ENCODE data around the gene DYNLL1.
"Not testable (repeated sequence)": the region's sequence is repeated elsewhere in the genome, so short reads cannot be mapped to it uniquely, and the experiment has no call there.

Gene DYNLL1

GRCh38 chr12:120515496-120515895 is 19.6 kb downstream of the DYNLL1 start:
- no peak for DNase-seq (ENCODE audit: low spot score)

GRCh38 chr12:120519324-120519723 is 23.4 kb downstream of the DYNLL1 start:
- DNase-seq (ENCODE audit: low spot score) = not testable (repeated sequence)

- no peak for DNase-seq (ENCODE audit: low spot score)
Observed at GRCh38 chr12:120522568-120522967, 26.7 kb downstream of the DYNLL1 start.

GRCh38 chr12:120528861-120529525 is 33.1 kb downstream of the DYNLL1 start, which contains the start of gene COQ5:
COQ5 (minus strand) TSS chr12:120529158; CDS start chr12:120529141, 17 bp downstream.
- peak; percentile 80 for DNase-seq (ENCODE audit: low spot score)

GRCh38 chr12:120529641-120530417 is 33.9 kb downstream of the DYNLL1 start:
- no peak for DNase-seq (ENCODE audit: low spot score)

GRCh38 chr12:120530418-120530761 is 34.5 kb downstream of the DYNLL1 start:
- not testable (repeated sequence) for DNase-seq (ENCODE audit: low spot score)

GRCh38 chr12:120532701-120533238 is 36.9 kb downstream of the DYNLL1 start:
- no peak for DNase-seq (ENCODE audit: low spot score)

GRCh38 chr12:120534203-120534702 is 38.3 kb downstream of the DYNLL1 start, which contains the start of gene RNF10:
RNF10 (plus strand) TSS chr12:120534356; CDS start chr12:120534812, 456 bp downstream.
- DNase-seq (ENCODE audit: low spot score) = peak; percentile 83

- peak; percentile 30 for DNase-seq (ENCODE audit: low spot score)
Observed at GRCh38 chr12:120534703-120535655, 39.1 kb downstream of the DYNLL1 start.

GRCh38 chr12:120536064-120536791 is 40.3 kb downstream of the DYNLL1 start:
- DNase-seq (ENCODE audit: low spot score) = peak; percentile 40

GRCh38 chr12:120537856-120538220 is 41.9 kb downstream of the DYNLL1 start:
- no peak for DNase-seq (ENCODE audit: low spot score)

- DNase-seq (ENCODE audit: low spot score) = peak; percentile 12
Observed at GRCh38 chr12:120538281-120539156, 42.6 kb downstream of the DYNLL1 start.

GRCh38 chr12:120539303-120539702 is 43.4 kb downstream of the DYNLL1 start:
- DNase-seq (ENCODE audit: low spot score) = no peak

- DNase-seq (ENCODE audit: low spot score) = no peak
Observed at GRCh38 chr12:120540445-120540844, 44.5 kb downstream of the DYNLL1 start.

- DNase-seq (ENCODE audit: low spot score) = no peak
Observed at GRCh38 chr12:120542166-120542565, 46.3 kb downstream of the DYNLL1 start.

GRCh38 chr12:120544691-120545090 is 48.8 kb downstream of the DYNLL1 start:
- DNase-seq (ENCODE audit: low spot score) = no peak

- DNase-seq (ENCODE audit: low spot score) = no peak
Observed at GRCh38 chr12:120546050-120546386, 50.1 kb downstream of the DYNLL1 start.

Measured in CD4-positive, alpha-beta T cell treated with Interleukin-6 at 100 ng/mL for 8 hours (primary cell).